Gastrocnemius medialis (tissue), 4 donors: Measurements from ENCODE around the gene LSM11. TPM values are rescaled to one million over a fixed set of nuclear protein-coding genes. Genes with fewer than 3 reads are reported as not detected.

Experiments
- ATAC-seq, 2 donors: fragments of 150-250 bp; one replicate each; pipeline ENCODE4 v1.9.1; 2016
- DNase-seq, 2 donors: peaks; one replicate each; pipeline ENCODE4 v3.0.0-alpha.2; 2019
- H3K27ac ChIP-seq, 4 donors: fragments of 200-600 bp; sonication (generic); 1 replicate in 1 of 4; 2 replicates in 3 of 4; pipeline ENCODE4 v1.5.1; 2016 to 2018; ENCODE audit warnings: mild to moderate bottlenecking in 2 of 4, moderate library complexity in 1 of 4
- H3K27me3 ChIP-seq, 3 donors: fragments of 200-600 bp; sonication (generic) in 2 of 3; 1 replicate in 1 of 3; 2 replicates in 2 of 3; pipeline versions ENCODE4 v1.5.1 to v1.6.0; 2016 to 2019; ENCODE audit warnings: mild to moderate bottlenecking in 1 of 3, moderate library complexity in 1 of 3
- H3K36me3 ChIP-seq, 2 donors: fragments of 200-600 bp; sonication (generic) in 1 of 2; one replicate each; pipeline ENCODE4 v1.5.1; 2017 to 2018
- H3K4me1 ChIP-seq, 2 donors: fragments of 200-600 bp; sonication (generic) in 1 of 2; one replicate each; pipeline ENCODE4 v1.5.1; 2016 to 2017; ENCODE audit warnings: mild to moderate bottlenecking in 2 of 2
- H3K4me3 ChIP-seq, 4 donors: fragments of 200-600 bp; sonication (generic) in 3 of 4; 1 replicate in 1 of 4; 2 replicates in 3 of 4; pipeline ENCODE4 v1.5.1; 2016 to 2019; ENCODE audit warnings: mild to moderate bottlenecking in 2 of 4
- H3K9me3 ChIP-seq, 3 donors: fragments of 200-600 bp; sonication (generic) in 2 of 3; 1 replicate in 1 of 3; 2 replicates in 2 of 3; pipeline ENCODE4 v1.5.1; 2016 to 2019
- POLR2A ChIP-seq, 2 donors: fragments of 450-650 bp; IDR thresholded peaks; one replicate each; pipeline ENCODE4 v1.6.1; 2017; ENCODE audit warnings: antibody characterized with exemption in 2 of 2, mild to moderate bottlenecking in 2 of 2, moderate library complexity in 2 of 2
- in situ Hi-C, 4 donors: fragments of 200-750 bp; cut with MboI; loops; one replicate each; pipeline versions ENCODE4 v1.15.0 to v1.8.0; 2017; ENCODE audit warnings: low sequenced_read_pairs in 4 of 4
- intact Hi-C: fragments of 100-400 bp; cut with DNase I; formaldehyde crosslinking; loops from one replicate; pipeline ENCODE4 v1.15.1; 2023; ENCODE audit warnings: low total_unique reads
- total RNA-seq, 4 donors: library from RNA; depleted of rRNA; stranded (reverse); fragments of >200 nt; gene quantifications; one replicate each; pipeline versions ENCODE4 v1.1.0 to v1.2.3, GENCODE V29; 2016
- TF ChIP-seq, protein P1 (sequence below), 5 experiments: fragments of 450-650 bp in 3 of 5; fragments of 200-600 bp in 2 of 5; sonication (generic) in 2 of 5; IDR thresholded peaks in 4 of 5; conservative IDR thresholded peaks in 1 of 5; 1 replicate in 4 of 5; 2 replicates in 1 of 5; pipeline ENCODE4 v1.5.1; 2016 to 2019; ENCODE audit warnings: antibody characterized with exemption in 5 of 5, mild to moderate bottlenecking in 3 of 5, moderate library complexity in 3 of 5

Gene LSM11
- total RNA-seq, 4 donors from 2014 or later = 0.95 to 1.9 (median 1.2) TPM

DNA sequence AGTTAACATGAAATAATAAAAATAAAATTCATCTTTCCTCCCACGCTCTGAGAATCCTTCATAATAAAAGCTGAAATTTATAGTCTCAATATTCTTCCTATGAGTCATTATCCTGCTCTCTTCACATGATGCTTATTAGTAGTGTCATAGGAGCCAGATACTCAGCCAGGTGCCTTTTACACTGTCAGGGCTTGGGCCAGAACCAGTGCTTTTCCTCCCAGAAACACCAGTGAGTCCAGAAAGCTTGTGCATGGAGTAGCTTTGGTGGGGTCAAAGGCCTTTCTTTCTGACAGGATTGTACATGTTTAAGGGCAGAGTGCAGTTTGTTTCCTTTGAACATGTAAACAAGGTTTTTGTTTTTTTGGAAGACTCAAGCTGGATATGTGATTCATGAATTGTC, 6.8 kb downstream of the LSM11 start:
- H3K9me3 ChIP-seq = no peaks in the 10 kb centered on the region
- no peak for ATAC-seq
- H3K27ac ChIP-seq = no peak overlapping the region
- no peak for DNase-seq
- TF ChIP-seq, protein P1, sequence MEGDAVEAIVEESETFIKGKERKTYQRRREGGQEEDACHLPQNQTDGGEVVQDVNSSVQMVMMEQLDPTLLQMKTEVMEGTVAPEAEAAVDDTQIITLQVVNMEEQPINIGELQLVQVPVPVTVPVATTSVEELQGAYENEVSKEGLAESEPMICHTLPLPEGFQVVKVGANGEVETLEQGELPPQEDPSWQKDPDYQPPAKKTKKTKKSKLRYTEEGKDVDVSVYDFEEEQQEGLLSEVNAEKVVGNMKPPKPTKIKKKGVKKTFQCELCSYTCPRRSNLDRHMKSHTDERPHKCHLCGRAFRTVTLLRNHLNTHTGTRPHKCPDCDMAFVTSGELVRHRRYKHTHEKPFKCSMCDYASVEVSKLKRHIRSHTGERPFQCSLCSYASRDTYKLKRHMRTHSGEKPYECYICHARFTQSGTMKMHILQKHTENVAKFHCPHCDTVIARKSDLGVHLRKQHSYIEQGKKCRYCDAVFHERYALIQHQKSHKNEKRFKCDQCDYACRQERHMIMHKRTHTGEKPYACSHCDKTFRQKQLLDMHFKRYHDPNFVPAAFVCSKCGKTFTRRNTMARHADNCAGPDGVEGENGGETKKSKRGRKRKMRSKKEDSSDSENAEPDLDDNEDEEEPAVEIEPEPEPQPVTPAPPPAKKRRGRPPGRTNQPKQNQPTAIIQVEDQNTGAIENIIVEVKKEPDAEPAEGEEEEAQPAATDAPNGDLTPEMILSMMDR (IDR thresholded peaks at IDR 0.05 in 4 of 5, conservative IDR thresholded peaks at IDR 0.05 in 1 of 5) = no peak
- TF ChIP-seq POLR2A (IDR thresholded peaks at IDR 0.05) = no peak
- no peak overlapping the region for H3K4me3 ChIP-seq
- intact Hi-C loops = no loop called here
- no peaks in the 10 kb centered on the region for H3K27me3 ChIP-seq
- H3K4me1 ChIP-seq = peaks cover 0 to 1% of the 10 kb centered on the region in 2 donors
- in situ Hi-C loops = loop anchor here in 1 of 4 donors (25.0 kb wide), 1 partner anchor 1387 kb away; no protein-coding TSS in a partner anchor
- peaks cover 0 to 8% of the 10 kb centered on the region in 2 donors for H3K36me3 ChIP-seq

DNA sequence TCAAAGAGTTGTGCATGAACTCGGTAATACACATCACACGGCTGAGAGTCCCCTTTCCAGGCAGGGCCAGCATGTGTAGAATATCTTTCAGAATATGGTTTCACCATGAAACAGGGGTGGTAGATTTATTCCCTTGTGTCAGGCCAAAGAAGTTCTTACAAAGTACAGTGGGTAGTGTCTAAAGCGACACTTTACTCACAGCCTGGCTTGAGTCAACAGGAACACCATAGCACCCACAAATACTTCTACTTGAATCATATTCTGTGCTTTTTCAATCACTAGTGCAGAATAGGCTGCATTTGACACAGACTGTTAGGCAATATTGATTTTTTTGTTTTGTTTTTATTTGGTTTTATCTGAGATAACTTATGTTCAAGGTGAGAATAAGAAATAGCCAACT, 12.6 kb downstream of the LSM11 start:
- DNase-seq (no peak), ATAC-seq (no peak)
- TF ChIP-seq, protein P1 (IDR thresholded peaks at IDR 0.05 in 4 of 5, conservative IDR thresholded peaks at IDR 0.05 in 1 of 5) = no peak
- TF ChIP-seq POLR2A (IDR thresholded peaks at IDR 0.05) = no peak
- in situ Hi-C loops (loop anchor here in 1 of 4 donors (25.0 kb wide), 1 partner anchor 1381 kb away; no protein-coding TSS in a partner anchor), intact Hi-C loops (no loop called here)
- no peak overlapping the region for H3K27ac ChIP-seq
- no peaks in the 10 kb centered on the region for H3K9me3 ChIP-seq
- H3K27me3 ChIP-seq = no peaks in the 10 kb centered on the region
- H3K4me1 ChIP-seq = no peaks in the 10 kb centered on the region
- no peak overlapping the region for H3K4me3 ChIP-seq
- peaks cover 0 to 16% of the 10 kb centered on the region in 2 donors for H3K36me3 ChIP-seq

DNA sequence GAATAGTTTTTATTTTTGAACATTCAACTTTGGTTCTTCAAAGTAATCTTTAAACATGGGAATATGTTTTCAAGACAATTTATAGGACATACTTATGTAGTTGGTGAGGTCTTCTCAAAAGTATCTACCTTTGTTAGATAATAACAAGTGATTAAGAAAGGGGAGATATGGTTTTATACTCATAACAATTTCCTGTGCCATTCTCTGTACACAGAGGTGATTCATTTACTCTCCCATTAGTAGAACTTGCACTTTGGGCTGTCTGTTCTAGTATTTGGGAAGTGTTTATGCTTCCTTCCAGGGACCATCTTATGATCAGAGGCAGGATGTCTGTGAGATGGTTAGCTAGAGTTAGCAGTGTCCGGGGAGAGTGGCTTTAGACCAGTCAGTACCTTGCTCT, 15.2 kb downstream of the LSM11 start:
- DNase-seq (no peak), ATAC-seq (no peak)
- no peak for TF ChIP-seq POLR2A (IDR thresholded peaks at IDR 0.05)
- TF ChIP-seq, protein P1 (IDR thresholded peaks at IDR 0.05 in 4 of 5, conservative IDR thresholded peaks at IDR 0.05 in 1 of 5) = no peak
- no peaks in the 10 kb centered on the region for H3K9me3 ChIP-seq
- H3K4me1 ChIP-seq = no peaks in the 10 kb centered on the region
- H3K36me3 ChIP-seq = peaks cover 0 to 16% of the 10 kb centered on the region in 2 donors
- H3K27me3 ChIP-seq = no peaks in the 10 kb centered on the region
- in situ Hi-C loops (loop anchor here in 1 of 4 donors (25.0 kb wide), 1 partner anchor 1379 kb away; no protein-coding TSS in a partner anchor), intact Hi-C loops (no loop called here)
- H3K4me3 ChIP-seq = no peak overlapping the region
- no peak overlapping the region for H3K27ac ChIP-seq

DNA sequence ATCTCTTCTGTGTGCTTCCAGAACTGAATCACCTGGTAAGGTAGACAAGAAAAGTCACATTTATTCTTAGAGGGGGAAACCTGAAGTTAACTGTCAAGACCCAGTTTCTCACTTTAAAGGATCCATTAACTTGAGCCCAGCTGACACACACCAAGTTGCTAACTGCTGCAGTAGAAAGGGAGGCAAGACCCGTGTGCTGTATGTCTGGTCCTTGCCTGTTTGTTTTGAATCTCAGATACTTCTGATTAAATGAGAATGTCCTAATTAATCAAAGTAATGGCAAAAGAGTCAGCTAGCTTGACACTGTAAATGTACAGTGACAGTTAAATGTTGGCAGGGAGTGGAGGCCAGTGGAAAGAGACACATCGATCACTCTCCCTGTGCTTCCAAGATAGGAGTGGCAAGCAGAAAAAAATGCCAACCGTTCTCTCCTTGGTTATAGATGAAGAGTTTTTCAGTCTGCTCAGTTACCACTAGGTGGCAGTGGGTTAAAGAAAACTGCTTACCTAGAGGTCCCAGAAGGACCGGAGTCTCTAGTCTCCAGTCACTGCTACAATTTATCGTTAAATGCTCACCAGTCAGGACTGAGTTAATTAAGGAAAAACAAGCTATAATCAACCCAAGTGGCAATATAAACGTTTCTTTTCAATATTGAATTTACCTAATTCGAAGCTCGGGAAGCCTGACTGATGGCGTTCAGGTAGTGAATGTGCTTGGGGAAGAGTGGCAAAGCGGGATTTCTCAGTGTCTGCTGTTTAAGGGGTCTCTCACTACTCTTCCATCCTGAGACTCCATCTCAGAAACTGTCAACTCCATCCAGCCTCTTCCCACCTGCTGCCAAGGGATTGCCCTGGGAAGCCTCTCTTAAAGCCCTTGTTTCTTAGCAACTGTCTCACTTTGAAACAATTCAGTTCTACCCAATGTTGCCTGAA, 18.4 kb downstream of the LSM11 start:
- no peaks in the 10 kb centered on the region for H3K9me3 ChIP-seq
- intact Hi-C loops (loop anchor here (2.0 kb wide), 2 partner anchors 233 to 1371 kb away; no protein-coding TSS in a partner anchor), in situ Hi-C loops (loop anchor here in 1 of 4 donors (25.0 kb wide), 1 partner anchor 1375 kb away; no protein-coding TSS in a partner anchor)
- ATAC-seq (peak; percentile 86 to 94), DNase-seq (no peak)
- H3K4me3 ChIP-seq = no peak overlapping the region
- H3K36me3 ChIP-seq = no peaks in the 10 kb centered on the region
- H3K27me3 ChIP-seq = no peaks in the 10 kb centered on the region
- no peaks in the 10 kb centered on the region for H3K4me1 ChIP-seq
- H3K27ac ChIP-seq = no peak overlapping the region
- TF ChIP-seq, protein P1 (IDR thresholded peaks at IDR 0.05 in 4 of 5, conservative IDR thresholded peaks at IDR 0.05 in 1 of 5) = peak; percentile 53 to 73 (median 62)
- TF ChIP-seq POLR2A (IDR thresholded peaks at IDR 0.05) = no peak
